HG02798 (cell line): ENCODE measurements around the gene TUBB8B.
"Not testable (repeated sequence)": the region's sequence is repeated elsewhere in the genome, so short reads cannot be mapped to it uniquely, and the experiment has no call there.

Experiments used
- ATAC-seq: cut with Tn5 transposase; IDR thresholded peaks from one replicate; pipeline ENCODE4 v1.9.1; 2021; ENCODE audit warnings: mild to moderate bottlenecking; ENCODE audit not compliant: unreplicated experiment, poor library complexity

The TUBB8B gene

DNA sequence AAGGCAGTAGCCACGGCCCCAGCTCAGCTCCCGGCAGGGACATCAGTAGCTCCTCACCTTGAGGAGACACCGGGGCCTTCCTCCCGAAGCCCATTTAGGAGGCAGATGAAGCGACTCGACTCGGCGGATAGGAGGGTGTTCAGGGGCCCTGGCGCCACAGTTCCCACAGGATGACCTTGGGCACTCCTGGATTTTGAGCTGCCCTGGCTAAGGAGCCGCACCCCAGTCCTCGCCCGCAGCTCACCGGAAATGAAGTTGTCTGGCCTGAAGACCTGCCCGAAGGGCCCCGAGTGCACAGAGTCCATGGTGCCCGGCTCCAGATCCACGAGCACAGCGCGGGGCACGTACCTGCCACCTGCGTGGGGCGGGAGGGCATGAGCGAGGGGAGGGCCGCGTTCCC lies 719 bp downstream of the TUBB8B start:
- not testable (repeated sequence) for ATAC-seq

DNA sequence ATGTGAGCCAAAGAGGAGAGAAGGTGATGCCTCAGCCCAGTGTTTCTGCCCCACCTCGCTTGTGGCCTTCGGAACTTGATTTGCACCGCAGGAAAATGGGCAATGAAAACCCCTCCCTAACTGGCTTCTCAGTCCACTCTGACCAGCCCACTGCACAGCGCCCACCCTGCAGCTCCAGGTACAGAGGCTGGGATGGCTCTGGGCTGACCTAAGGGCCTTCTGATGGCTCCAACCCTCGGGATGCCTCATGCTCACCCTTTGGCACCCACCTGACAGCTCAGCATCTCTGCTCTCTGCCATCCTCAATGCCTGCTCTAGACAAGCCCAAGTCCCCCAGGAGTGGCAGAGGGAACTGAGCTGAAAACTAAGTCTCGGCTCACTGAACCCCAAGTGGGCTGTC lies 36.2 kb downstream of the TUBB8B start:
- not testable (repeated sequence) for ATAC-seq

DNA sequence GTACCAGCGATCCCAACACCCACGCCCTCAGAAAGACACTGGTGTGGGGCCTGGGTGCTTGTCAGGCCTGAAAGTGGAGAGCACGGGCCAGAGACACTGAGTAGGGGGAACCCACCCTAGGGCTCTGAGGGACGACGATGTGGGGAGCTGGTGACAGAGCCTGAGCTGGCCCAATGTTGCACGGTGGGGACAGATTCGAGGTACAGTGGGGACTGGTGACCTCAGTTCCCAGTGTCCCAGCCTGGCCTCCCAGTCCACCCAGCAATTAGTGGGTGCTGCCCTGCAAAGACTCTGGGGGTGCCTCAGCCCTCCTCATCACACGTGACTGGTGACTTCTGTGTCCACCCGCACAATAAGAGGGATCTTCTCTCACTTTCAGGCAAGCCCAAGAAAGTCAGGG lies 36.6 kb downstream of the TUBB8B start:
- ATAC-seq: not testable (repeated sequence)

DNA sequence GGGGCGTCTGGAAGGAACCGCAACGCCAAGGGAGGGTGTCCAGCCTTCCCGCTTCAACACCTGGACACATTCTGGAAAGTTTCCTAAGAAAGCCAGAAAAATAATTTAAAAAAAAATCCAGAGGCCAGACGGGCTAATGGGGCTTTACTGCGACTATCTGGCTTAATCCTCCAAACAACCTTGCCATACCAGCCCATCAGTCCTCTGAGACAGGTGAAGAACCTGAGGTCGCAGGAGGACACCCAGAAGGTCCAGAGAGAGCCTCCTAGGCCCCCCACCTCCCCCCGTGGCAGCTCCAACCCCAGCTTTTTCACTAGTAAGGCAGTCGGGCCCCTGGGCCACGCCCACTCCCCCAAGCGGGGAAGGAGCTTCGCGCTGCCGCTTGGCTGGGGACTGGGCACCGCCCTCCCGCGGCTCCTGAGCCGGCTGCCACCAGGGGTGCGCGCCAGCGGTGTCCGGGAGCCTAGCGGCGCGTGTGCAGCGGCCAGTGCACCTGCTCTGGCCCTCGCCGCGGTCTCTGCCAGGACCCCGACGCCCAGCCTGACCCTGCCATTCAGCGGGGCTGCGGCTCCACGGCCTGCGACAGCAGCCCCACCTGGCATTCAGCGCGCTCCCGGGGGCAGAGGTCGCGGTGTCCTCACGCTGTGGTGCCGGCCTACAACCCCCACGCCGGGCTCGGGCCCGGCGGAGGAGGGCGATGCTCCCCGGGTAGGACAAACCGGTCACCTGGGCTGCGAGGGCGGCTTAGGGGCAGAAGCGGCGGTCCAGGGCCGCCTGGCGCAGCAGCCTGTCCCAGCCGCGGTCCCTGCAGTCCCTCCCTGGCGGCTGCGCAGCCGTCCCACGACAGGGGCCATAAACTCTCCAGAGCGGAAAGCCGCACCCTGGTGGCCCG lies 37.8 kb downstream of the TUBB8B start:
- ATAC-seq: not testable (repeated sequence)

DNA sequence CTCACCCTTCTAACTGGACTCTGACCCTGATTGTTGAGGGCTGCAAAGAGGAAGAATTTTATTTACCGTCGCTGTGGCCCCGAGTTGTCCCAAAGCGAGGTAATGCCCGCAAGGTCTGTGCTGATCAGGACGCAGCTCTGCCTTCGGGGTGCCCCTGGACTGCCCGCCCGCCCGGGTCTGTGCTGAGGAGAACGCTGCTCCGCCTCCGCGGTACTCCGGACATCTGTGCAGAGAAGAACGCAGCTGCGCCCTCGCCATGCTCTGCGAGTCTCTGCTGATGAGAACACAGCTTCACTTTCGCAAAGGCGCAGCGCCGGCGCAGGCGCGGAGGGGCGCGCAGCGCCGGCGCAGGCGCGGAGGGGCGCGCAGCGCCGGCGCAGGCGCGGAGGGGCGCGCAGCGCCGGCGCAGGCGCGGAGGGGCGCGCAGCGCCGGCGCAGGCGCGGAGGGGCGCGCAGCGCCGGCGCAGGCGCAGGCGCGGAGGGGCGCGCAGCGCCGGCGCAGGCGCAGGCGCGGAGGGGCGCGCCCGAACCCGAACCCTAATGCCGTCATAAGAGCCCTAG lies 38.7 kb downstream of the TUBB8B start:
- ATAC-seq: not testable (repeated sequence)

DNA sequence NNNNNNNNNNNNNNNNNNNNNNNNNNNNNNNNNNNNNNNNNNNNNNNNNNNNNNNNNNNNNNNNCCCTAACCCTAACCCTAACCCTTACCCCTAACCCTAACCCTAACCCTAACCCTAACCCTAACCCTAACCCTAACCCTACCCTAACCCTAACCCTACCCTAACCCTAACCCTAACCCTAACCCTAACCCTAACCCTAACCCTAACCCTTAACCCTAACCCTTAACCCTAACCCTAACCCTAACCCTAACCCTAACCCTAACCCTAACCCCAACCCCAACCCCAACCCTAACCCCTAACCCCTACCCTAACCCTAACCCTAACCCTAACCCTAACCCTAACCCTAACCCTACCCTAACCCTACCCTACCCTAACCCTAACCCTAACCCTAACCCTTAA lies 39.5 kb downstream of the TUBB8B start:
- ATAC-seq: not testable (repeated sequence)
